T-helper 2 cell (primary cell): ENCODE results near the gene TMEM63C.
"Not testable (repeated sequence)": the region's sequence is repeated elsewhere in the genome, so short reads cannot be mapped to it uniquely, and the experiment has no call there.

Experiments
- DNase-seq, 5 experiments: peaks; one replicate each; pipeline versions ENCODE4 v3.0.0 to v3.0.0-alpha.2; 2012 to 2022

Gene TMEM63C

GRCh38 chr14:77259025-77259715, 77.6 kb downstream of the TMEM63C start:
- no peak for DNase-seq

DNA sequence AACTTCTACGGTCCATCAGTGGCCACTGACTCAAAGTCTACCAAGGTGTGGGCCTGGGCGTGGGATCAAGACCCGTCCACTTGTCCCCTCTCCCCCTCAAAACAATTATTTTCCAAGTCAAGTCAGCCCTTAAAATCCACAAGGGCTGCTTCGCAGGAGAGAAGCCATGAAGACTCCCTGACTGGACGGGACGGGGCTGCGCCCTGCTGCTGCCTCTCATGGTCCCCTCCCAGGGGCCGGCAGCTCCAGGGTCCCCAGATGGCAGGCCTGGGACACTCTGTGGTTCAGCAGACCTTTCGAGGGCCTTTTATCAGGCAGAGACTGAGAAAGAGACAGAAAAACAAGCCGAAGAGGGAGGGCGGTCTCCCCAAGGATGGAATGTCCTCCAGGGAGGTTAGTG, 78.6 kb downstream of the TMEM63C start:
- no peak for DNase-seq

- DNase-seq: no peak
Observed at GRCh38 chr14:77260631-77261030, 79.0 kb downstream of the TMEM63C start.

- no peak for DNase-seq
Observed at GRCh38 chr14:77264466-77265186, 83.0 kb downstream of the TMEM63C start.

DNA sequence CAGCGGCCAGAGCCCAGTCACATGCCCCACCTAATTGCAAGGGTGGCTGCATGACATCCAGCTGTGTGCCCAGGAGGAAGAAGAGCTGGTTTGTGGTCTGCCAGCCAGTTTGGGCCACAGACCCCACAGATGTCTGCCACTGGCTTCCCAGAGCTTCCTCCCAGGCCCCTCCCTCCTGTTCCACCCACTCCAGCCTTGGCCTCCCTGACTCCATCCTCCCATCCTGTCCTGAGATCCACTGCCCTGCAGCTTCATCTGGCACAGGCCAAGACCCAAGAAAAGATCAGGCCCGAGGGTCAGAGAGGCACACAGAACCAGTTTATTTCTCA, 83.6 kb downstream of the TMEM63C start:
- no peak for DNase-seq

- no peak for DNase-seq
Observed at GRCh38 chr14:77265561-77266335, 84.2 kb downstream of the TMEM63C start.

DNA sequence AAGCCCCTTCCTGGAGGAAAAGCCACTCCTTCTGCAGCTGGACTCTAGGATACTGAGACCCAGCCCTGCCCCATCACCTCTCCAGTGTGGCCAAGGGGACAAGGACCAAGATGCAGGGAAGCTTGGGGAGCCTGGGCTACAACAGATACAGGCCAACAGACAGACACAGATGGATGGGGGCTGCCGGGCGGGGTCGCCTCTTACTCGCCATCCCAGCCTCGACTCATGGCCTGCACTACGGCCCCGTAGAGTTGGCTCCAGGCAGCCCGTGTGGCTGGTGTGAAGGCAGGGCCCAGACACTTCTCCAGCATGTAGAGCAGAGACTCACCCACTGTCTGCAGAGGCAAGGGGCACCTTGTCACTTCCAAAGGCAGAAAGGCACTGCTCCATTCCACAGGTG, 84.7 kb downstream of the TMEM63C start:
- no peak for DNase-seq

DNA sequence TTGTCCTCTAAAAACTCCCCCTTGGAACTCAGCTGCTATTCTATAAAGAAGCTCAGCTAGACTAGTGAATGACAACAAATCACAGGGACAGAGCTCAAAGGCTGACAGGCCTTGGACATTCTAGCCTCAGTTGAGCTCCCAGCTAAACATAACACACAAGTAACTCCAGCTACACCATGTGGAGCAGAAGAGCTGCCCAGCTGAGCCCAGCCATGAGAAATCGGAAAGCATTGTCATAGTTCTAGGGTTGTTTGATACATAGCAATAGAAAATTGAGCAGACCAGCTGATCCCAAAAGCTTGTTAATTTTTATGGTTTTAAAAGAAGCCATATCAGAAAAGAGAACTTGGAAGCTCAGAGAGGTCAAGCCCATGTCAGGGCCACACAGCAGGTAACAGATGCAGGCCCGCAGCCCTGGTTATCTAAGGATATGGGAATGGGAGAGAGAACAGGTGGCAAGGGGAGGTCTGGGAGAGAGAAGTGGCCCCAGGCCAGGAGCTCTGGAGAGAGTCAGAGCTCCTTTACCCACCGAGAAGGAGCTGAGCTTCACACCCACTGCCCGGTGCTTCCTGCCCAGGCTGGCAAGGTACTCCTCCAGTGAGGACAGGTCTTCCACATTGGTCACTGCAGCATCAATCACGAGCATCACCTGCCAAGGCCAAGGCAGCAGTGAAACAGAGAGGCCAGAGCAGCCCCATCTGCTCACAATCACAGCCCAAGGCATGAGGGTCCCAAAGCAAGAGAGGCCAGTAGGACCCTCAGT, 86.5 kb downstream of the TMEM63C start:
- no peak for DNase-seq

DNA sequence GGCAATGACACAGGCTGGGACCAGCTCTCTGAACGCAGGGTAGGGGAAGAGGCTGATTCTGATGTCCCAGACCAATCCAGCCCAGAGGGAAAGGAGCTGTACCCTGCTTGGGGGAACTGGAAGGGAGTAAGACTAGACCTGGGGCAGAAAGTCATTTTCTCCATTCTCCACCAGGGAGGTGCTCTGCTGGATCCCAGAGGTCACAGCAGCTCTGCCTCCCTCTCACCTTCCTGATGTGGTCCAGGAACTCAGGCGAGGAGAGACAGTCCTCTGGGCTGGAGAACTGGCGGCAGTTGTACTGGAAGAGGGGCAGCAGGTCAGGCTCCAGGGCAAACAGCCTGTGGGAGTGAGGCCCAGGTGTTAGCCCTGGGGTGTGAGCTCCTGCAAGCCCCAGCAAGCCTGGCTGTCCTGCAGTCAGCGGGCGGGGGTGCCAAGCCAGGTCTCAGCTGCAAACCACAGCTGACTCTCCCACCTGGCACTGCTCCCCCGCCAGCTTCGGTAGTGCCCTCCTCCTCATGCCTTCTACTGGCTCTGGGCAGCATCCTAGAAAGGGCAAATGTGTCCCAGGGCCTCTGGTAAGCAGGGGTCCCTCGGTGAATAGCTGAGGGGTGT, 87.5 kb downstream of the TMEM63C start:
- DNase-seq: no peak

- no peak for DNase-seq
Observed at GRCh38 chr14:77270361-77271112, 88.9 kb downstream of the TMEM63C start.

- no peak for DNase-seq
Observed at GRCh38 chr14:77271113-77271710, 89.6 kb downstream of the TMEM63C start, which contains the start of gene NGB. NGB (minus strand) TSS chr14:77271206; CDS start chr14:77270937, 269 bp downstream.

GRCh38 chr14:77272261-77272660, 90.7 kb downstream of the TMEM63C start:
- DNase-seq: no peak

DNA sequence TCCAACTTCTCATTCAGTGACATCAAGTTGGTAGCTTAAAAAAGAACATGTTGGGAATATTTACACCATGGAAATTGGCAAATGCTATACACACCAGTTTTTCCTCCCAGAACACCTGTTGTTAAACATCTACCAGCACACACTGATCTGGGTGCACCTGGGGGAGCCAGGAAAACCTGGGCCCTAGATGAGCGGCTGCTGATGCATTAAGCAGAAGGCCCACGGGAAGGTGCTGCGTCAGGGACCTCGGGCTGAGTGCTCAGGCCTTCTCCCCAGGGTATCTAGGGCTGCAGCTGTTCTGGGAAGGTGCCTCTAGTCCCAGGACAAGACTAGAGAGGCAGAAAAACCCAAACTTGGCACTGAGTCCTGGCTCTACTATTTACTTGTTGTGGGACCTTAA, 92.2 kb downstream of the TMEM63C start:
- no peak for DNase-seq

GRCh38 chr14:77275041-77275580, 93.5 kb downstream of the TMEM63C start:
- DNase-seq: no peak

GRCh38 chr14:77275601-77276017, 94.0 kb downstream of the TMEM63C start:
- no peak for DNase-seq

GRCh38 chr14:77276295-77276935, 94.8 kb downstream of the TMEM63C start:
- no peak for DNase-seq

DNA sequence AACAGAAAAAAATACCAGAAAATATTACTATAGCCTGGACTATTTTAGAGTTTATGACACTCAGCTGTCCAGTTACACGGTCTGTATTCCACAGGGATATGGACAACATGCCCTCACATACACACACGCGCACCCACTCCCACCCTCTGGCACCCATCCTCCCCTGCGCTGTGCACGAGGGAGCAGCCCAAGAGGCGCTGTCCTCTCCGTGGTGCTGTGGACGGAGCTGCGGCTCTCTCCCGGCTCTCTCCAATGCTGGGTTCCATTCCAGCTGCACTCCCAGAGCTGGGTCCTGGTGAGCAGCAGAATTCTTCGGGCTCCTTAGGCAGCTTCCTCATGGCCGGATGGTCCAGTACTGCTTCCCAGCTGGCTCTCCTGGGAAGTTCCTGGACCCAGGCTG, 95.4 kb downstream of the TMEM63C start:
- no peak for DNase-seq

- no peak for DNase-seq
Observed at GRCh38 chr14:77278461-77279230, 97.0 kb downstream of the TMEM63C start.

DNA sequence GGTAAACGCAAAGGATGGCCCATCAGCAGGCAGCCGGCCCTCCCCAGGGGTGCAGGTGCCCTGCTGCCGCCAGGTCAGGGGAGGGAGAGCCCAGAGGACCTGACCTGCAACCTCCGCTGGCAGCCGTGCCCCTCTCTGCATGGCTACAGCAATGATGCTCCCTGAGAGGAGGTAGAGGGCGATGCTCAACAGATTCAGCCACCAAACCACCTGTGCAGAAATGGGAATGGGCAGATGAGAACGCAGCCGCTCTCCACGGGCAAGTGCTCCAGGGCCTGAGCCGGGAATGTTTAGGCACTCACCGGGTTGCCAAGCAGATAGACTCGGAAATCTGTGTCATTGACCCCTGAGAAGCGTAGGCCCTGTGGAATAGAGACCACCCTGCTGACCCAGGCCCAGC, 98.1 kb downstream of the TMEM63C start:
- DNase-seq: no peak

DNA sequence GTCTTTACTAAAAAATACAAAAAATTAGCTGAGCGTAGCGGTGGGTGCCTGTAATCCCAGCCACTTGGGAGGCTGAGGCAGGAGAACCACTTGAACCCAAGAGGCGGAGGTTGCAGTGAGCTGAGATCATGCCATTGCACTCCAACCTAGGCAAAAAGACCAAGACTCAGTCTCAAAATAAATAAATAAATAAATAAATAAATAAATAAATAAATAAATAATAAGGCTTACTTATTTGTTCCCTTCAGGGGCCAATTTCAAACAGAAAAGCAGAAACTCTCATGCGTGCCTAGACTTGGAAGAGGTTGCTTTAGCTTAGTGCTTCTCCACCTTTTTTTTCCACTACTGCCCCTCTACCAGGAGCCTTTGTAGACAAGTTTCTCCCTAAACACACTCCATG, 99.3 kb downstream of the TMEM63C start:
- not testable (repeated sequence) for DNase-seq
